Kidney capillary endothelial cell (primary cell): ENCODE results near the gene CAMK2A.

Experiments used
- DNase-seq: peaks from one replicate; pipeline ENCODE4 v3.0.0-alpha.2; 2018; ENCODE audit warnings: low spot score

The CAMK2A gene

GRCh38 chr5:150211156-150212030 lies 78.2 kb downstream of the CAMK2A start:
- no peak for DNase-seq

GRCh38 chr5:150210644-150211043 lies 78.9 kb downstream of the CAMK2A start:
- DNase-seq: no peak

GRCh38 chr5:150209099-150209635 lies 80.4 kb downstream of the CAMK2A start:
- DNase-seq: no peak

GRCh38 chr5:150208187-150209098 lies 81.1 kb downstream of the CAMK2A start:
- DNase-seq: no peak

GRCh38 chr5:150206779-150207115 lies 82.8 kb downstream of the CAMK2A start:
- DNase-seq: no peak

GRCh38 chr5:150206098-150206778 lies 83.3 kb downstream of the CAMK2A start:
- DNase-seq: no peak

- no peak for DNase-seq
Observed at GRCh38 chr5:150204590-150204960, 85.0 kb downstream of the CAMK2A start.

- DNase-seq: no peak
Observed at GRCh38 chr5:150203832-150204589, 85.6 kb downstream of the CAMK2A start.

- DNase-seq: no peak
Observed at GRCh38 chr5:150202501-150202900, 87.1 kb downstream of the CAMK2A start.

GRCh38 chr5:150197476-150197875 lies 92.1 kb downstream of the CAMK2A start:
- DNase-seq: no peak

GRCh38 chr5:150196986-150197385 lies 92.6 kb downstream of the CAMK2A start:
- DNase-seq: no peak

GRCh38 chr5:150196514-150196913 lies 93.1 kb downstream of the CAMK2A start:
- no peak for DNase-seq

- DNase-seq: no peak
Observed at GRCh38 chr5:150195736-150196485, 93.7 kb downstream of the CAMK2A start.

GRCh38 chr5:150192462-150192861 lies 97.1 kb downstream of the CAMK2A start:
- no peak for DNase-seq

- no peak for DNase-seq
Observed at GRCh38 chr5:150190987-150191386, 98.6 kb downstream of the CAMK2A start.

GRCh38 chr5:150190503-150190979 lies 99.0 kb downstream of the CAMK2A start:
- DNase-seq: no peak

- no peak for DNase-seq
Observed at GRCh38 chr5:150189728-150190502, 99.7 kb downstream of the CAMK2A start, which contains the start of gene SLC6A7. SLC6A7 (plus strand) TSS chr5:150190062; CDS start chr5:150190328, 266 bp downstream.

- DNase-seq: no peak
Observed at GRCh38 chr5:150189326-150189725, 100.2 kb downstream of the CAMK2A start.

- no peak for DNase-seq
Observed at GRCh38 chr5:150188146-150188842, 101.3 kb downstream of the CAMK2A start.
